Measurements from ENCODE around the gene TPRA1.

The TPRA1 gene

DNA sequence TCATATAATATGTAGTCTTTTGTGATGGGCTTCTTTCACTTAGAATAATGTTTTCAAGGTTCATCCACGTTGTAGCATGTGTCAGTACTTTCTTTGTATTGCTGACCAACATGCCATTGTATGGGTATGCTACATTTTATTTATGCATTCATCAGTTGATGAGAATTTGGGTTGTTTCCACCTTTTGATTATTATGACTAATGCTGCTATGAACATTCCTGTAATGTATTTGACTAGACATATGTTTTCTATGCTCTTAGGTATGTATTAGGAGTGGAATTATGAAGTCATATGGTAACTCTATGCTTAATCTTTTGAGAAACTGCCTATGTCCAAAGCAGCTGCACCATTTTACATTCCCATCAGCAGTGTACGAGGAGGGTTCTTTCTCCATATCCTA is 35.3 kb upstream of the TPRA1 start:
- no peaks in the 10 kb centered on the region for H3K9me3 ChIP-seq (ENCODE audit: low read length)
- H3K36me3 ChIP-seq (ENCODE audit: insufficient read depth, low read length), result peaks cover 19% of the 10 kb centered on the region
- H3K27me3 ChIP-seq (ENCODE audit: insufficient read depth, low read length), result no peaks in the 10 kb centered on the region
- no peak overlapping the region for H3K4me3 ChIP-seq (ENCODE audit: low read length)
- H2AFZ ChIP-seq (ENCODE audit: low read depth, low read length), result no peak overlapping the region
- peaks cover 14% of the 10 kb centered on the region for H3K4me1 ChIP-seq (ENCODE audit: insufficient read depth, low read length)

DNA sequence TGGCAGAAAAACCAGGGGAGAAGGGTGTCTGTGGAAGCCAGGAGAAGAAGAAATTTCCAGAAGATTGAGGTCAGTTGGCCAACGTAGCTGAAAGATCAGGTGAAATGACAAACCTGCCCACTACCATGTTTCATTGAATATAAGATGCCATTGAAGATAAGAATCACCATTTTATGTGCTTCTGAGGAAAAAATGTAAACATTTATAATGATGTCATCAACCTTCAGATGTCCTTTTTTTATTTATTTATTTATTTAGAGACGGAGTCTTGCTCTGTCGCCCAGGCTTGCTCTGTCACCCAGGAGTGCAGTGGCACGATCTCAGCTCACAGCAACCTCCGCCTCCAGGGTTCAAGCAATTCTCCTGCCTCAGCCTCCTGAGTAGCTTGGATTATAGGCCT is 33.5 kb upstream of the TPRA1 start:
- Histone ChIP-seq H3K4me3 (ENCODE audit: low read length) (no peak overlapping the region), H3K27me3 (ENCODE audit: insufficient read depth, low read length) (no peaks in the 10 kb centered on the region), H3K36me3 (ENCODE audit: insufficient read depth, low read length) (peaks cover 33% of the 10 kb centered on the region), H3K9me3 (ENCODE audit: low read length) (no peaks in the 10 kb centered on the region), H2AFZ (ENCODE audit: low read depth, low read length) (no peak overlapping the region), H3K4me1 (ENCODE audit: insufficient read depth, low read length) (no peaks in the 10 kb centered on the region)

DNA sequence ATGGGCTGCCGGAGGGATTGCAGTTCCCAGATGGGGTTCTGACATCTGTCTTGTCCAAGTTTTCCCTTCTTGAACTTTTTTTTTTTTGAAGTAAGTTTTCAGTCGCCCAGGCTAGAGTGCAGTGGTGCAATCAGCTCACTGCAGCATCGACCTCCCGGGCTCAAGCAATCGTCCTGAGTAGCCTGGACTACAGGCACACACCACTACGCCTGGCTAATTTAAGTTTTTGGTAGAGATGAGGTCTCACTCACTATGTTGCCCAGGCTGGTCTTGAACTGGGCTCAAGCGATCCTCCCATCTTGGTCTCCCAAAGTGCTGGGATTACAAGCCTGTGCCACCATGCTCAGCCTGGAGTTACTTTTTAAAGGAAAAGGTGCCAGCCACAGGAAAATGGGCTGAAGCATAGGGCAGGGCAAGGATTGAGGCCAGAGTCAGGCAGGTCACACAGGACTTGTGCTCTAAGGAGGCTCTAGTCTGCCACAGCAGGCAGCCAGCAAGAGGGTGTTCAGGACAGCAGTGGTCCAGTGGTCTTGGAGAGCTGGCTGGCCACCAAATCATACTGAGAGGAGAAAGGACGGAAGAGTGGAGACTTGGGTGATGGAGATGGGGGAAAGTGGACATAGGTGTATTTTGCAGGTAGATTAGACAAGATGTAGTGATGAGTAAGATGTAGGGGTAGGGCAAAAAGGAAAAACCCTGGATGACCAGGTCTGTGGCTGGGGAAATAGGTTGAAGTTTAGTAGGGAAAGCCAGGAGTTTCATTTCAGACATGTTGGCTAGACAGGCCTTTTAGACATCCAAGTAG is 32.4 kb upstream of the TPRA1 start:
- no peak overlapping the region for H3K4me3 ChIP-seq (ENCODE audit: low read length)
- H3K36me3 ChIP-seq (ENCODE audit: insufficient read depth, low read length), result peaks cover 44% of the 10 kb centered on the region
- H2AFZ ChIP-seq (ENCODE audit: low read depth, low read length), result no peak overlapping the region
- no peaks in the 10 kb centered on the region for H3K27me3 ChIP-seq (ENCODE audit: insufficient read depth, low read length)
- no peaks in the 10 kb centered on the region for H3K9me3 ChIP-seq (ENCODE audit: low read length)
- H3K4me1 ChIP-seq (ENCODE audit: insufficient read depth, low read length), result no peaks in the 10 kb centered on the region

DNA sequence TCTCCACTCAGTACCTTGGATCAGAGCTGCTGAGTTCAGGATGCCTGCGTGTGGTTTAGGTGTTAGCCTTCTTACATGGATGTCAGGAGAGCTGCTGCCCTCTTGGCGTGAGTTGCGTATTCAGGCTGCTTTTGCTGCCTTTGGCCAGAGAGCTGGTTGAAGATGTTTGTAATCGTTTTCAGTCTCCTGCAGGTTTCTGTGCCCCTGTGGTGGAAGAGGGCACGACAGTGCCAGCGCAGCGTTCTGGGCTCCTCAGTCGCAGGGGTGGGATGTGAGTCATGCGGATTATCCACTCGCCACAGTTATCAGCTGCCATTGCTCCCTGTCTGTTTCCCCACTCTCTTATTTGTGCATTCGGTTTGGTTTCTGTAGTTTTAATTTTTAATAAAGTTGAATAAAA is 31.5 kb upstream of the TPRA1 start:
- Histone ChIP-seq H3K36me3 (ENCODE audit: insufficient read depth, low read length) (peaks cover 53% of the 10 kb centered on the region), H2AFZ (ENCODE audit: low read depth, low read length) (no peak overlapping the region), H3K9me3 (ENCODE audit: low read length) (no peaks in the 10 kb centered on the region), H3K4me3 (ENCODE audit: low read length) (no peak overlapping the region), H3K4me1 (ENCODE audit: insufficient read depth, low read length) (no peaks in the 10 kb centered on the region), H3K27me3 (ENCODE audit: insufficient read depth, low read length) (no peaks in the 10 kb centered on the region)

DNA sequence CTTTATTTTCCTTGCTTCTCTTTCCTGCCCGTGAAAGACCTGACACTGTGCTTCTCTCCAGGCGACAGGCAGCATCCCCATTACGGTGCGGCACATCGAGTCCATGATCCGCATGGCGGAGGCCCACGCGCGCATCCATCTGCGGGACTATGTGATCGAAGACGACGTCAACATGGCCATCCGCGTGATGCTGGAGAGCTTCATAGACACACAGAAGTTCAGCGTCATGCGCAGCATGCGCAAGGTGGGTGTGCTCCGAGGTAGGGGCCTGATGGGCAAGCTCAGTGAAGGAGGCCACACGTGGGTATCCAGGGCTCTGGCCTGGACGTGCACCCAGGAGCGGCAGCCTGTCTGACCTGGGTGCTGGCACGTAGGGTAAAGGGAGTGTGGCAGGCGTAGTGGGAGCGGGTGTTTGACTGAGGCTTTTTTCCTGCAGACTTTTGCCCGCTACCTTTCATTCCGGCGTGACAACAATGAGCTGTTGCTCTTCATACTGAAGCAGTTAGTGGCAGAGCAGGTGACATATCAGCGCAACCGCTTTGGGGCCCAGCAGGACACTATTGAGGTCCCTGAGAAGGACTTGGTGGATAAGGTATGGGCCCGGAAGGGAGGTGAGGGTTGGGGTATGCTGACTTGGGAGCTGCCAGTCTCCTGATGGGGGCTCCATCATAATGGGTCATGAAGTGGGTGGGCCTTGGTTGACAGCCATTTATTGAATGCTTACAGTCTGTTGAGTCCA is 30.3 kb upstream of the TPRA1 start:
- no peak overlapping the region for H2AFZ ChIP-seq (ENCODE audit: low read depth, low read length)
- peaks cover 65% of the 10 kb centered on the region for H3K36me3 ChIP-seq (ENCODE audit: insufficient read depth, low read length)
- no peaks in the 10 kb centered on the region for H3K27me3 ChIP-seq (ENCODE audit: insufficient read depth, low read length)
- H3K9me3 ChIP-seq (ENCODE audit: low read length), result no peaks in the 10 kb centered on the region
- H3K4me3 ChIP-seq (ENCODE audit: low read length), result no peak overlapping the region
- H3K4me1 ChIP-seq (ENCODE audit: insufficient read depth, low read length), result no peaks in the 10 kb centered on the region

DNA sequence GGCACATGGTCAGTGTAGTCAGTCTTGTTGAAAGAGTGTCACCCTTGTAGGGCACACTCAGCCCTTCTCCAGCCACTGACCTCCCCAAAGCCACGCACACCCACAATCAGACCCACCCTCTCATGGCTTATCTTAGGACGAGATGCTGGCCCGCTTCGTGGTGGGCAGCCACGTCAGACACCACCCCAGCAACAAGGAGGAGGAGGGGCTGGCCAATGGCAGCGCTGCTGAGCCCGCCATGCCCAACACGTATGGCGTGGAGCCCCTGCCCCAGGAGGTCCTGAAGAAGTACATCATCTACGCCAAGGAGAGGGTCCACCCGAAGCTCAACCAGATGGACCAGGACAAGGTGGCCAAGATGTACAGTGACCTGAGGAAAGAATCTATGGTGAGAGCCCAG is 28.4 kb upstream of the TPRA1 start:
- Histone ChIP-seq H3K9me3 (ENCODE audit: low read length) (no peaks in the 10 kb centered on the region), H3K27me3 (ENCODE audit: insufficient read depth, low read length) (no peaks in the 10 kb centered on the region), H3K4me3 (ENCODE audit: low read length) (no peak overlapping the region), H2AFZ (ENCODE audit: low read depth, low read length) (no peak overlapping the region), H3K36me3 (ENCODE audit: insufficient read depth, low read length) (peaks cover 84% of the 10 kb centered on the region), H3K4me1 (ENCODE audit: insufficient read depth, low read length) (no peaks in the 10 kb centered on the region)

DNA sequence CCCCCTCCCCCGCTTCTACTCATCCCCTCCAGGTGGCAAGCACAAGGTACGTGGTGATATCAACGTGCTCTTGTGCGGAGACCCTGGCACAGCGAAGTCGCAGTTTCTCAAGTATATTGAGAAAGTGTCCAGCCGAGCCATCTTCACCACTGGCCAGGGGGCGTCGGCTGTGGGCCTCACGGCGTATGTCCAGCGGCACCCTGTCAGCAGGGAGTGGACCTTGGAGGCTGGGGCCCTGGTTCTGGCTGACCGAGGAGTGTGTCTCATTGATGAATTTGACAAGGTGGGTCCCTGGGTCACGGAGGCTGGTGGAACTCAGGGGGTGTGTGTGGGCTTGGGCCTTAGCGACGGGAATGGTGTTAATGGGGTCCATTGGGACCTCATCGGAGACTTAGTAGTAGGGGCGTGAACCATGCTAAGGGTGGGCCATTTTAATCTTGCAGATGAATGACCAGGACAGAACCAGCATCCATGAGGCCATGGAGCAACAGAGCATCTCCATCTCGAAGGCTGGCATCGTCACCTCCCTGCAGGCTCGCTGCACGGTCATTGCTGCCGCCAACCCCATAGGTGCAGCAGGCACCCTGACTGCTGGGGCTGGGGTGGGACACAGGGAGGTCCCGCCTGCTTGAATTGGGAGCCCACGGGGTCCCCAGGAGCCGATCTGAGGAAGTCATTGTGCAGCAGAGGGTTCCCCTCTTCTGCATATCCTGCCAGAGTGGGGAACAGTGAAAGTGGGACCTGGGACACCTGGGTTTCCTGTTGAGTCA is 26.5 kb upstream of the TPRA1 start:
- no peaks in the 10 kb centered on the region for H3K4me1 ChIP-seq (ENCODE audit: insufficient read depth, low read length)
- no peaks in the 10 kb centered on the region for H3K9me3 ChIP-seq (ENCODE audit: low read length)
- H2AFZ ChIP-seq (ENCODE audit: low read depth, low read length), result no peak overlapping the region
- H3K27me3 ChIP-seq (ENCODE audit: insufficient read depth, low read length), result no peaks in the 10 kb centered on the region
- no peak overlapping the region for H3K4me3 ChIP-seq (ENCODE audit: low read length)
- peaks cover 96% of the 10 kb centered on the region for H3K36me3 ChIP-seq (ENCODE audit: insufficient read depth, low read length)

DNA sequence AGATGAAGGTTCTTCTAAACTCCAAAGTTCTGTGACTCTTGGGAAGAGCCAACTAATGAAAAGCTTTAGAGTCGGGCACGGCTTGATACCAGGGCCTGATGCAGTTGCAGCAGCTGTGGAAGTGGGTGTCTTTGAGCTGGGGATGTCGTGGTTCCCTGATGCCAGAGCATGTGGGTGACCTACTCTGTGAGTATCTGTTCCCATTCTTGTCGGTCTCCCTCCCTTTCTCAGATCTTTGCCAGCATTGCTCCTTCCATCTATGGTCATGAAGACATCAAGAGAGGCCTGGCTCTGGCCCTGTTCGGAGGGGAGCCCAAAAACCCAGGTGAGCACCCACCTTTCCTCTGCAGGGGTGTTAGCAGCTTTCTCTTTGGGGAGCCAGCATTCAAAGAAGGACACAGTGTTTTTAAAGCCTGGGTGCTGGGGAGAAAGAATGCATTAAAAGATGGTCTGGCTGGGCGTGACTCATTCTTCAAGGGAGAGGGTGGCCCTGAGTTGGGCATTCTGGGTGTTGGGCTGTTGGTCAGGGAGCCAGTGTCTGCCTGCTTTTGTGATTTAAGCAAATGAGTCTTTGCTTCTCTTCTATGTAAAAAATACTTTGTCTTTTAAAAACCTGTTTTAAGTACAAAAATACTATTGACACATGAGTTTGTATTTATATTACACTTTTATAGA is 25.2 kb upstream of the TPRA1 start:
- Histone ChIP-seq H3K36me3 (ENCODE audit: insufficient read depth, low read length) (peaks cover 92% of the 10 kb centered on the region), H3K4me3 (ENCODE audit: low read length) (no peak overlapping the region), H3K4me1 (ENCODE audit: insufficient read depth, low read length) (no peaks in the 10 kb centered on the region), H3K27me3 (ENCODE audit: insufficient read depth, low read length) (no peaks in the 10 kb centered on the region), H2AFZ (ENCODE audit: low read depth, low read length) (no peak overlapping the region), H3K9me3 (ENCODE audit: low read length) (no peaks in the 10 kb centered on the region)

DNA sequence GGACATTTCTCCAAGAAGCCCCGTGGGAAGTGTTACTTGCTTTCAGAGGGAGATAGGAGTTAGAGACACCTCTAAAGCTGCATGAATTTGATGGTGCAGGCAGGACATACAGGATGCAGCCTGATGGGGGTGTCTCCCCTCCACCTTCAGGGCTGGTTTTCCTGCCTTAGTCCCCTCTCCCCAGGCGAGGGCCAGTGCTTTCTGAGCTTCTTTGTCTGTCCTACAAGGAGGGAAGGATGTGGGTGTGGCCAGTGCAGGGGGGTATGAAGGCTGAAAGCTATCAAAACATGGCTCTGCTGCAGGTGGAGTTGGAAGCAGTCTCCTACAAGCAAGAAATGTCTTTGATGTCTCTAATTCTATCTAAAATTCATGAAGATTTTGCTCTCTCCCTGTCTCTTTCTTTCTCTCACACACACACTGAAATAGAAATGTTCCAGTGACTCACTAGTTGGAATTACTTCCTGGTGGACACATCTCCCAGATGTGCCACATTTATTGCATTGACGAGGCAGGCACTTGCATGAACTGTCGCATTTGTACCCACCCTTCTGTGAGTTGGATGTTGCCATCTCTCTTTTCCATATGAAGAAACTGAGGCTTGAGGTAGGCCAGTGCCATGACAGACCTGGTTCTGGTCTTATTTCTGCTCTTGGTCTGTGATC is 24.5 kb upstream of the TPRA1 start:
- H3K4me1 ChIP-seq (ENCODE audit: insufficient read depth, low read length), result no peaks in the 10 kb centered on the region
- H2AFZ ChIP-seq (ENCODE audit: low read depth, low read length), result no peak overlapping the region
- H3K9me3 ChIP-seq (ENCODE audit: low read length), result no peaks in the 10 kb centered on the region
- no peak overlapping the region for H3K4me3 ChIP-seq (ENCODE audit: low read length)
- peaks cover 92% of the 10 kb centered on the region for H3K36me3 ChIP-seq (ENCODE audit: insufficient read depth, low read length)
- no peaks in the 10 kb centered on the region for H3K27me3 ChIP-seq (ENCODE audit: insufficient read depth, low read length)

DNA sequence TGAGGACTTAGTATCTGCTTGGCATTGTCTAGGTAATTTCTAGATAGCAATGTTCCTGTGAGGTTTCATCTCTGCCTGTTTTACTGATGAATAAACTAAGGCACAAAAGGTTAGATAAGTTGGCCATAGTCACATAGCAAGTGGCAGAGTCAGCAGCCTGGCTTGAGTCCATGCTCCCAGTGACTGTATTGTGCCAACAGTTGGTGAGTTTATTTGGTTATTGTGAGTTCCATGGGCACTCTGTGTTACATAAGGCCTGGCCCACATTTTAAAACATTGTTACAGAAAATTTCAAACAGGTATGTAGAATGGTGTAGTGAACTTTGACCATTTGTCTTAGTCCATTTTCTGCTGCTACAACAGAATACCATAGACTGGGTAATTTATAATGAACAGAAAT is 22.9 kb upstream of the TPRA1 start:
- no peaks in the 10 kb centered on the region for H3K9me3 ChIP-seq (ENCODE audit: low read length)
- H3K27me3 ChIP-seq (ENCODE audit: insufficient read depth, low read length), result no peaks in the 10 kb centered on the region
- no peaks in the 10 kb centered on the region for H3K4me1 ChIP-seq (ENCODE audit: insufficient read depth, low read length)
- no peak overlapping the region for H3K4me3 ChIP-seq (ENCODE audit: low read length)
- peaks cover 92% of the 10 kb centered on the region for H3K36me3 ChIP-seq (ENCODE audit: insufficient read depth, low read length)
- H2AFZ ChIP-seq (ENCODE audit: low read depth, low read length), result no peak overlapping the region

DNA sequence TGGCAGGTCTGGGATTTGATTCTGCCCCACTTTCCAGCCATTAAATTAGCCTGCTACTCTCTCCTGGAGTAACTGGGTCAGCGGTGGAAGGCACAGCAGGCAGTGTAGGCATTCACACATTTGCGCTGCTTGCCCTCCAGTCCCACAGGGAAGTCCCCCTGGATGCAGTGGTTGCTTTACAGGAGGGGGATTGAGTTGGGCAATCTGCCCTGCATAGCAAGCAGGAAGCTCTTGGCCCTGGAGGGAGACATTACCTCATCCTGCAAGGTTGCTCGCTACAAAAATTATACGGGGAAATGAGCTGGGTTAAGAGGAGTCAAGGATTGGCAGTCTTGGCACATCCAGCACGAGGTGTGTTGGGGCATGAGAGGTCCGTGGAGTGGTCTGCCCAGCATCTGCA is 22.4 kb upstream of the TPRA1 start:
- no peak overlapping the region for H2AFZ ChIP-seq (ENCODE audit: low read depth, low read length)
- H3K27me3 ChIP-seq (ENCODE audit: insufficient read depth, low read length), result no peaks in the 10 kb centered on the region
- H3K36me3 ChIP-seq (ENCODE audit: insufficient read depth, low read length), result peaks cover 92% of the 10 kb centered on the region
- H3K4me3 ChIP-seq (ENCODE audit: low read length), result no peak overlapping the region
- H3K4me1 ChIP-seq (ENCODE audit: insufficient read depth, low read length), result no peaks in the 10 kb centered on the region
- no peaks in the 10 kb centered on the region for H3K9me3 ChIP-seq (ENCODE audit: low read length)

DNA sequence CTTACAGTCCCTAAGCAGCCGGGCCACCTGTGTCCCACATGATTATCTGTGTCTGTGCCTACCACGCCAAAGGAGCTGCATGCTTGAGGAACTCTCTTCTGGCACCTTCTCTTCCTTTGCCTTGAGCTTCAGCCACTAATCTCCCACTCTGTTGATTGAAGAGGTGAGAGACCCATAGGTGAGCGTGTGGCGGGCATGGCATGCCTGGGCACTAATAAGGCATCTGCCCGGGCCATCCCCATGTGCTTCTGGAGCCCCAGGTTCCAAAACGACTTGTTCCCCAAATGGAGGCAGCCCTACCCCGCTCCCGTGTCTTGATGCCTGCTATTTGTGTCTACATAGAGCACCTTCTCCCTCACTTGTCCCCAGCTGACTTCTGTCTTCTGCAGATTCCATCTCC is 20.7 kb upstream of the TPRA1 start:
- peaks cover 92% of the 10 kb centered on the region for H3K36me3 ChIP-seq (ENCODE audit: insufficient read depth, low read length)

More for the DNA sequence above, 20.7 kb upstream of the TPRA1 start:
- no peak overlapping the region for H2AFZ ChIP-seq (ENCODE audit: low read depth, low read length)
- H3K4me1 ChIP-seq (ENCODE audit: insufficient read depth, low read length), result no peaks in the 10 kb centered on the region
- H3K27me3 ChIP-seq (ENCODE audit: insufficient read depth, low read length), result no peaks in the 10 kb centered on the region
- H3K9me3 ChIP-seq (ENCODE audit: low read length), result no peaks in the 10 kb centered on the region
- no peak overlapping the region for H3K4me3 ChIP-seq (ENCODE audit: low read length)
